B cell (primary cell): ENCODE results near the gene HS3ST5. TPM values are rescaled to one million over a fixed set of nuclear protein-coding genes. Genes with fewer than 3 reads are reported as not detected.

Source experiments
- ATAC-seq: fragments of 200-7000 bp; cut with Tn5 transposase; one replicate; pipeline ENCODE4 v1.10.0; 2021; ENCODE audit warnings: low read depth, mild to moderate bottlenecking, moderate number of reproducible peaks, moderate library complexity
- CTCF ChIA-PET: fragments of 350-600 bp; sonication (Branson Sonifier 250); formaldehyde crosslinking; loops from one replicate; lab custom pipeline; 2021; ENCODE audit warnings: antibody characterized with exemption, inconsistent platforms; lab: Charles Lee
- POLR2A ChIA-PET: fragments of 350-600 bp; sonication (Branson Sonifier 250); formaldehyde crosslinking; loops from one replicate; lab custom pipeline; 2021; ENCODE audit warnings: antibody characterized with exemption; lab: Charles Lee
- DNase-seq: peaks from one replicate; pipeline ENCODE4 v3.0.0; 2013
- H2AFZ ChIP-seq: 2 replicates; pipeline ENCODE4 v1.6.1; 2012; ENCODE audit warnings: mild to moderate bottlenecking, low read depth, low read length; ENCODE audit not compliant: insufficient read depth, poor library complexity, severe bottlenecking
- H3K27ac ChIP-seq, 2 donors: 1 replicate in 1 of 2; 2 replicates in 1 of 2; pipeline ENCODE4 v1.5.1; 2012 to 2013; ENCODE audit warnings: low read length in 2 of 2, mild to moderate bottlenecking in 2 of 2, moderate library complexity in 1 of 2
- H3K27me3 ChIP-seq, 4 experiments: fragments of 200-600 bp in 1 of 4; sonication (generic) in 1 of 4; replicated peaks in 1 of 4; 1 replicate in 2 of 4; 2 replicates in 2 of 4; pipeline versions ENCODE4 v1.6.1 to v1.7.0; 2013 to 2016; ENCODE audit warnings: low read length in 3 of 4, mild to moderate bottlenecking in 2 of 4, mixed read lengths in 1 of 4, moderate library complexity in 1 of 4; ENCODE audit not compliant: insufficient read depth in 4 of 4, control insufficient read depth in 3 of 4; ENCODE audit errors: control extremely low read depth in 1 of 4
- H3K36me3 ChIP-seq, 2 experiments: replicated peaks in 1 of 2; 1 replicate in 1 of 2; 2 replicates in 1 of 2; pipeline versions ENCODE4 v1.6.1 to v1.7.1; 2013; ENCODE audit warnings: low read length in 1 of 2; ENCODE audit not compliant: insufficient read depth in 2 of 2, control insufficient read depth in 1 of 2; ENCODE audit errors: control extremely low read depth in 1 of 2, extremely low read depth in 1 of 2
- H3K4me1 ChIP-seq, 2 donors: fragments of 200-600 bp in 1 of 2; sonication (generic) in 1 of 2; 1 replicate in 1 of 2; 2 replicates in 1 of 2; pipeline versions ENCODE4 v1.5.1 to v1.6.1; 2013 to 2017; ENCODE audit warnings: low read length in 2 of 2; ENCODE audit not compliant: control insufficient read depth in 2 of 2, insufficient read depth in 2 of 2
- H3K4me2 ChIP-seq: replicated peaks from 2 replicates; pipeline ENCODE3; 2012; ENCODE audit warnings: mild to moderate bottlenecking, low read depth, low read length; ENCODE audit not compliant: poor library complexity, severe bottlenecking
- H3K4me3 ChIP-seq, 5 experiments: fragments of 200-600 bp in 1 of 5; sonication (generic) in 1 of 5; 1 replicate in 3 of 5; 2 replicates in 2 of 5; pipeline versions ENCODE4 v1.5.1 to v1.7.0; 2011 to 2016; ENCODE audit warnings: low read length in 4 of 5, mild to moderate bottlenecking in 4 of 5, low read depth in 2 of 5, control low read depth in 1 of 5, moderate library complexity in 1 of 5; ENCODE audit not compliant: insufficient read depth in 1 of 5; ENCODE audit errors: control extremely low read depth in 1 of 5, extremely low read depth in 1 of 5
- H3K79me2 ChIP-seq: fragments of 200-600 bp; sonication (generic); one replicate; pipeline ENCODE4 v1.6.0; 2016; ENCODE audit warnings: low read length; ENCODE audit not compliant: control insufficient read depth, insufficient read depth
- H3K9ac ChIP-seq: fragments of 200-600 bp; sonication (generic); 2 replicates; pipeline ENCODE4 v1.6.1; 2017; ENCODE audit warnings: mild to moderate bottlenecking, low read length, moderate library complexity
- H3K9me3 ChIP-seq, 3 donors: one replicate each; pipeline versions ENCODE4 v1.6.1 to v1.7.1; 2013; ENCODE audit warnings: low read length in 2 of 3; ENCODE audit not compliant: control insufficient read depth in 2 of 3, insufficient read depth in 1 of 3; ENCODE audit errors: control extremely low read depth in 1 of 3
- H4K20me1 ChIP-seq: 2 replicates; pipeline ENCODE4 v1.6.0; 2012; ENCODE audit warnings: mild to moderate bottlenecking, low read length; ENCODE audit not compliant: insufficient read depth, control insufficient read depth, poor library complexity, severe bottlenecking
- H3K27ac Mint-ChIP-seq: one replicate; pipeline ENCODE4 v1.8.0; 2021; ENCODE audit warnings: mixed read lengths
- H3K27me3 Mint-ChIP-seq: one replicate; pipeline ENCODE4 v1.8.0; 2021; ENCODE audit warnings: mixed read lengths
- H3K4me1 Mint-ChIP-seq: one replicate; pipeline ENCODE4 v1.8.0; 2021; ENCODE audit warnings: mixed read lengths
- H3K4me3 Mint-ChIP-seq: one replicate; pipeline ENCODE4 v1.8.0; 2021; ENCODE audit warnings: mixed read lengths
- H3K9me3 Mint-ChIP-seq: one replicate; pipeline ENCODE4 v1.8.0; 2022; ENCODE audit warnings: mixed read lengths; ENCODE audit not compliant: insufficient read depth
- CTCF ChIP-seq: fragments of 200-600 bp; IDR thresholded peaks from one replicate; pipeline ENCODE4 v1.8.0; 2022; ENCODE audit warnings: antibody characterized with exemption, mild to moderate bottlenecking
- EZH2 ChIP-seq: IDR thresholded peaks from 2 replicates; pipeline ENCODE4 v1.6.1; 2012; ENCODE audit warnings: borderline replicate concordance, low read depth, mild to moderate bottlenecking, moderate library complexity, low read length; ENCODE audit not compliant: insufficient read depth, poor library complexity, severe bottlenecking
- WGBS: methylation state at CpG from one replicate; pipeline ENCODE4 v1.1.5; 2013; ENCODE audit warnings: missing lambda C conversion rate; ENCODE audit not compliant: insufficient coverage; 5-methylcytosine and 5-hydroxymethylcytosine counted together
- intact Hi-C: fragments of 100-400 bp; cut with micrococcal nuclease; formaldehyde crosslinking; loops from one replicate; pipeline ENCODE4 v1.10.0; 2022
- polyA plus RNA-seq: library from polyadenylated mRNA; depleted of rRNA; stranded (reverse); fragments of >200 nt; gene quantifications from 2 replicates; pipeline ENCODE4 v1.2.3, GENCODE V29; 2012
- total RNA-seq, 2 donors: library from RNA; stranded (reverse); fragments of 120-200 nt in 1 of 2; gene quantifications; 1 replicate in 1 of 2; 2 replicates in 1 of 2; pipeline versions ENCODE4 v1.2.3 to v1.2.4, GENCODE V29; 2013 to 2022

HS3ST5 gene
- total and polyA plus RNA-seq, 2 donors (not counting 1 experiment from before 2014, with no cell fraction given) = not detected

GRCh38 chr6:114138577-114139248 lies 204.1 kb downstream of the HS3ST5 start:
- H3K36me3 ChIP-seq = no peaks in the 10 kb centered on the region
- no peaks in the 10 kb centered on the region for H3K27me3 ChIP-seq
- no peaks in the 10 kb centered on the region for H3K79me2 ChIP-seq
- Mint-ChIP-seq H3K27ac (no peak overlapping the region), H3K27me3 (no peaks in the 10 kb centered on the region), H3K9me3 (no peaks in the 10 kb centered on the region), H3K4me3 (no peak overlapping the region), H3K4me1 (no peaks in the 10 kb centered on the region)
- no peak overlapping the region for H2AFZ ChIP-seq
- no peaks in the 10 kb centered on the region for H3K4me1 ChIP-seq
- no peak overlapping the region for H3K4me2 ChIP-seq
- no peak overlapping the region for H3K9ac ChIP-seq
- H3K27ac ChIP-seq = no peak overlapping the region
- peaks cover 0 to 2% (median 0%) of the 10 kb centered on the region in 3 donors for H3K9me3 ChIP-seq
- ChIA-PET CTCF (no interaction called here), POLR2A (no interaction called here)
- ATAC-seq (no peak), DNase-seq (no peak)
- 100% methylated on average over 3 of the region's 4 CpGs for WGBS
- TF ChIP-seq EZH2 (no peak), CTCF (no peak)
- no peak overlapping the region for H3K4me3 ChIP-seq
- H4K20me1 ChIP-seq = no peaks in the 10 kb centered on the region
- intact Hi-C loops = no loop called here

- Histone ChIP-seq H3K9me3 (peaks cover 0 to 2% (median 0%) of the 10 kb centered on the region in 3 donors), H3K27ac (no peak overlapping the region), H3K79me2 (no peaks in the 10 kb centered on the region), H4K20me1 (no peaks in the 10 kb centered on the region), H3K27me3 (no peaks in the 10 kb centered on the region), H2AFZ (no peak overlapping the region), H3K9ac (no peak overlapping the region), H3K36me3 (no peaks in the 10 kb centered on the region), H3K4me1 (no peaks in the 10 kb centered on the region), H3K4me2 (no peak overlapping the region), H3K4me3 (no peak overlapping the region)
- H3K4me3 Mint-ChIP-seq = no peak overlapping the region
- ATAC-seq (no peak), DNase-seq (no peak)
- TF ChIP-seq EZH2 (no peak), CTCF (no peak)
- no peaks in the 10 kb centered on the region for H3K9me3 Mint-ChIP-seq
- 88% methylated on average over 5 of the region's 5 CpGs for whole genome bisulfite sequencing
- intact Hi-C loops = no loop called here
- ChIA-PET CTCF (no interaction called here), POLR2A (no interaction called here)
- no peak overlapping the region for H3K27ac Mint-ChIP-seq
- H3K27me3 Mint-ChIP-seq = peaks cover 4% of the 10 kb centered on the region
- H3K4me1 Mint-ChIP-seq = no peaks in the 10 kb centered on the region
Observed at GRCh38 chr6:114135363-114135971, 207.4 kb downstream of the HS3ST5 start.
